Stomach smooth muscle (tissue), 2 donors: ENCODE results near the gene CYB5D1.

Source experiments
- H3K27ac ChIP-seq: one replicate; pipeline ENCODE4 v1.7.0; 2013; ENCODE audit warnings: mild to moderate bottlenecking, low read length, inconsistent platforms
- H3K27me3 ChIP-seq, 2 donors: one replicate each; pipeline ENCODE4 v1.7.0; 2013; ENCODE audit warnings: low read length in 2 of 2; ENCODE audit not compliant: insufficient read depth in 2 of 2, control insufficient read depth in 1 of 2
- H3K36me3 ChIP-seq, 2 donors: one replicate each; pipeline ENCODE4 v1.7.0; 2013; ENCODE audit warnings: low read length in 2 of 2; ENCODE audit not compliant: control insufficient read depth in 2 of 2, insufficient read depth in 2 of 2
- H3K4me1 ChIP-seq: one replicate; pipeline ENCODE4 v1.7.0; 2013; ENCODE audit warnings: low read length; ENCODE audit not compliant: control insufficient read depth, insufficient read depth
- H3K4me3 ChIP-seq, 2 donors: one replicate each; pipeline ENCODE4 v1.7.0; 2013; ENCODE audit warnings: low read length in 2 of 2
- H3K9ac ChIP-seq, 2 donors: one replicate each; pipeline ENCODE4 v1.7.0; 2013; ENCODE audit warnings: low read length in 2 of 2, mild to moderate bottlenecking in 1 of 2
- H3K9me3 ChIP-seq, 2 donors: one replicate each; pipeline ENCODE4 v1.7.0; 2013; ENCODE audit warnings: low read length in 2 of 2; ENCODE audit not compliant: control insufficient read depth in 2 of 2
- donor health status: healthy.
- donor health status: Pancreatic carcinoma.

The CYB5D1 gene

GRCh38 chr17:7820231-7820630 is 37.6 kb upstream of the CYB5D1 start:
- peaks cover 3% of the 10 kb centered on the region for H3K4me1 ChIP-seq
- no peaks in the 10 kb centered on the region for H3K9me3 ChIP-seq
- no peak overlapping the region for H3K27ac ChIP-seq
- H3K27me3 ChIP-seq: peaks cover 9 to 12% of the 10 kb centered on the region in 2 donors
- H3K4me3 ChIP-seq: no peak overlapping the region
- no peaks in the 10 kb centered on the region for H3K36me3 ChIP-seq
- no peak overlapping the region for H3K9ac ChIP-seq

DNA sequence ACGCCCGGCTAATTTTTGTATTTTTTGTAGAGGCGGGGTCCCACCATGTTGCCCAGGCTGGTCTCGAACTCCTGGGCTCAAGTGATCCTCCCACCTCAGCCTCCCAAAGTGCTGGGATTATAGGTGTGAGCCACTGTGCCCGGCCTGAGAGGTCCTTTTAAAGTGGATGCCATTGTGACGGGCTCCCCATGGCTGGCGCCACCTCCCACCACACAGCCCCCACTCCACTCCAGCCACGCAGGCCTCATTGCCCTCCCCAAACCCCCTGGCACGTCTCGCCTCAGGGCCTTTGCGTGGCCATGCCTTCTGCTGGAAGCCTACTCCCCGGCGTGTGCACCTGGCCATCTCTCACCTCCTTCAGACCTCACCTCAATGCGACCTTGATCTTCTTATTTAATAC is 35.7 kb upstream of the CYB5D1 start:
- H3K27me3 ChIP-seq: peaks cover 4 to 5% of the 10 kb centered on the region in 2 donors
- no peak overlapping the region for H3K27ac ChIP-seq
- no peak overlapping the region for H3K4me3 ChIP-seq
- H3K4me1 ChIP-seq: peaks cover 3% of the 10 kb centered on the region
- H3K9ac ChIP-seq: no peak overlapping the region
- no peaks in the 10 kb centered on the region for H3K9me3 ChIP-seq
- no peaks in the 10 kb centered on the region for H3K36me3 ChIP-seq

- peaks cover 2 to 4% of the 10 kb centered on the region in 2 donors for H3K27me3 ChIP-seq
- no peaks in the 10 kb centered on the region for H3K36me3 ChIP-seq
- H3K4me3 ChIP-seq: no peak overlapping the region
- H3K9ac ChIP-seq: no peak overlapping the region
- H3K9me3 ChIP-seq: no peaks in the 10 kb centered on the region
- H3K27ac ChIP-seq: no peak overlapping the region
- peaks cover 3% of the 10 kb centered on the region for H3K4me1 ChIP-seq
These were observed 34.2 kb upstream of the CYB5D1 start for GRCh38 chr17:7823581-7824001.

- H3K4me1 ChIP-seq: peaks cover 3% of the 10 kb centered on the region
- H3K9me3 ChIP-seq: no peaks in the 10 kb centered on the region
- no peak overlapping the region for H3K27ac ChIP-seq
- no peak overlapping the region for H3K4me3 ChIP-seq
- H3K36me3 ChIP-seq: no peaks in the 10 kb centered on the region
- H3K27me3 ChIP-seq: peaks cover 2 to 4% of the 10 kb centered on the region in 2 donors
- no peak overlapping the region for H3K9ac ChIP-seq
These were observed 33.5 kb upstream of the CYB5D1 start for GRCh38 chr17:7824021-7824924.

- Histone ChIP-seq H3K27me3 (peaks cover 4% of the 10 kb centered on the region in 2 donors), H3K9me3 (no peaks in the 10 kb centered on the region), H3K4me1 (peaks cover 3% of the 10 kb centered on the region), H3K9ac (no peak overlapping the region), H3K27ac (no peak overlapping the region), H3K4me3 (no peak overlapping the region), H3K36me3 (no peaks in the 10 kb centered on the region)
These were observed 32.4 kb upstream of the CYB5D1 start for GRCh38 chr17:7825206-7825990.

- Histone ChIP-seq H3K9me3 (no peaks in the 10 kb centered on the region), H3K4me1 (peaks cover 10% of the 10 kb centered on the region), H3K27ac (no peak overlapping the region), H3K27me3 (peaks cover 0 to 2% of the 10 kb centered on the region in 2 donors), H3K36me3 (no peaks in the 10 kb centered on the region), H3K4me3 (no peak overlapping the region), H3K9ac (no peak overlapping the region)
These were observed 27.2 kb upstream of the CYB5D1 start for GRCh38 chr17:7830616-7831015.

DNA sequence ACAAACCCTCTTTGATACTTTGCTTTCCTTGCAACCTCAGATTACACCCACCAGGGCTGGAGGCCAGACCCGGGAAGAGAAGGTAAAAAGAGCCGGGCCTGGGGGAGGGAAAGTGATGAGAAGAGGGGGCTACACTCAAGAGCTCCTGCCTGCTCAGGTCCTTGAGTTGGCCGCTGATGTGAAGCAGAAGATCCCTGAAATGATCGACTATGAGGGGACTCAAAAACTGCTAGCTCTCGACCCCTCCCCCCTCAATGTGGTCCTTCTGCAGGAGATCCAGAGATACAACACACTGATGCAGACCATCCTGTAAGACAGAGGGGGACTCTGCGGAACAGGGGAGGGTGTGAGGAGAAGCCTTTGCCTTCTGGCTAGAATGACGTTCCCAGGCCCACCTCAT is 26.6 kb upstream of the CYB5D1 start:
- Histone ChIP-seq H3K27me3 (peaks cover 0 to 2% of the 10 kb centered on the region in 2 donors), H3K9me3 (no peaks in the 10 kb centered on the region), H3K36me3 (no peaks in the 10 kb centered on the region), H3K9ac (no peak overlapping the region), H3K27ac (no peak overlapping the region), H3K4me1 (peaks cover 15% of the 10 kb centered on the region), H3K4me3 (no peak overlapping the region)

- Histone ChIP-seq H3K36me3 (no peaks in the 10 kb centered on the region), H3K4me3 (no peak overlapping the region), H3K9me3 (no peaks in the 10 kb centered on the region), H3K9ac (no peak overlapping the region), H3K27me3 (peaks cover 0 to 2% of the 10 kb centered on the region in 2 donors), H3K4me1 (peaks cover 27% of the 10 kb centered on the region), H3K27ac (no peak overlapping the region)
These were observed 25.4 kb upstream of the CYB5D1 start for GRCh38 chr17:7832431-7832830.

- no peaks in the 10 kb centered on the region for H3K9me3 ChIP-seq
- H3K4me1 ChIP-seq: peaks cover 30% of the 10 kb centered on the region
- no peaks in the 10 kb centered on the region for H3K36me3 ChIP-seq
- peak overlapping the region; percentile 99 for H3K27ac ChIP-seq
- peak overlapping the region; percentile 91 to 97 for H3K4me3 ChIP-seq
- H3K27me3 ChIP-seq: peaks cover 0 to 2% of the 10 kb centered on the region in 2 donors
- H3K9ac ChIP-seq: peak overlapping the region; percentile 80 to 97
These were observed 24.6 kb upstream of the CYB5D1 start for GRCh38 chr17:7833011-7833794.

DNA sequence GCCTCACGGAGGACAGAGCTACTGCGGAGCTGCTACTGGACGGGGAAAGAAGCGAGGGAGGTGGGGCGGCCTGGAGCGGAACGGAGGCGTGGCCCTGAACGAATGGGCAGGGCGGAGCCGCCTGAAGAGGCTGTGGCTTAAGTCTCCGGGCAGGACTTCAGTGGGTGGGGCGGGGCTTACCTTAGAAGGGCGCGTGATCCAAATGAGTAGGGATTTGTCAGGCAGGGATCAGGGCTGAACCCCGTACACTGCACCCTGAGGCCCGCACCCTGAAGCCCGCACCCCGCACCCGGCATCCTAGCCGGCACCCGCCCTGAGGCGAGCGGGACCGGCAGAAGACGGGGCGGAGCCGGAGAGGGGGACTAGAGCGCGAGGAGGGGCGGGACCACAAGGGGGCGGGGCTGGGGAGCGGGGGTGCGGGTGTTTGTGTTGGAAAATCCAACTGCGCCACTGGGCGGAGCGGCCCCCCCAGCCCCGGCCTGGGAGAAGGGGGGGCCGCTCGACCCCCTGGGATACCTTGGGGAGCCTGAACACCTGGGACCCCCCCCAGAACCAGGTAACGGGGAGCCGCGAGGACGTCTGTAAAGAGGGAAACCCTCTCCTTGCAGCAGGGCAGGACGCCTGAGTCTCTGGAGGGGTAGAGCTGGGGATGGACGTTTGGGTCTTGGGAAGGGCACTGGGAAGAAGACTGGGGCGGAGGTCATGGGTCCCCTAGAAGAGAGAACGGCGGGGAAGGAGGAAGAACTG is 23.8 kb upstream of the CYB5D1 start, which contains the start of gene KDM6B:
KDM6B (plus strand) TSS at position 423 of the 747 bp plus-strand sequence. CDS start 11,338 bp downstream, outside the sequence.
- peaks cover 37% of the 10 kb centered on the region for H3K4me1 ChIP-seq

More for the DNA sequence above, 23.8 kb upstream of the CYB5D1 start, which contains the start of gene KDM6B:
- H3K9ac ChIP-seq: peak within 1 kb of the TSS; percentile 95 to 97
- H3K9me3 ChIP-seq: no peaks in the 10 kb centered on the region
- peak within 1 kb of the TSS; percentile 99 for H3K27ac ChIP-seq
- peak within 1 kb of the TSS; percentile 91 to 97 for H3K4me3 ChIP-seq
- no peaks in the 10 kb centered on the region for H3K36me3 ChIP-seq
- peaks cover 0 to 2% of the 10 kb centered on the region in 2 donors for H3K27me3 ChIP-seq
